Femur (tissue), 1 donor: ENCODE data around the gene PPCDC.
"Not testable (repeated sequence)": the region's sequence is repeated elsewhere in the genome, so short reads cannot be mapped to it uniquely, and the experiment has no call there.

Source experiments
- DNase-seq: peaks from one replicate; pipeline ENCODE4 v3.0.0-alpha.2; 2017

The PPCDC gene

DNA sequence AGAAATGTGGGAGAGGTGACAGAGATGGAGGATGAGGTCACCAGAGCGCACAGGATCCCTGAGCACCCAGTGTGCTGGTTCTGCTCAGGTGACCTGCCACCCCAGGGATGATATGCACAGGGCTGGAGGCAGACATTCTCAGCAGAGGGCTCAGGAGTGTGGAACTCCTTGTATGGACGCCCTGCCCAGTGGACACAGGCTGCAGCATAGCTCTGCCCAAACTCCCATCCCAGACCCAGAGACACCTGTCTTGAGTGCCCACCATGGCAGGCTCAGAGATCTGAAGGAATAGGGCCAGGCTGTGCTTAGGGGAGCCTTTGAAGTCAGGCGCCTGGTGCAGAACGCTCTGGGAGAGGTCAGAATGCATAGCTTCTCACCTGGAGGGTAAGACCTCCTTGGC, 47.3 kb downstream of the PPCDC start:
- no peak for DNase-seq

DNA sequence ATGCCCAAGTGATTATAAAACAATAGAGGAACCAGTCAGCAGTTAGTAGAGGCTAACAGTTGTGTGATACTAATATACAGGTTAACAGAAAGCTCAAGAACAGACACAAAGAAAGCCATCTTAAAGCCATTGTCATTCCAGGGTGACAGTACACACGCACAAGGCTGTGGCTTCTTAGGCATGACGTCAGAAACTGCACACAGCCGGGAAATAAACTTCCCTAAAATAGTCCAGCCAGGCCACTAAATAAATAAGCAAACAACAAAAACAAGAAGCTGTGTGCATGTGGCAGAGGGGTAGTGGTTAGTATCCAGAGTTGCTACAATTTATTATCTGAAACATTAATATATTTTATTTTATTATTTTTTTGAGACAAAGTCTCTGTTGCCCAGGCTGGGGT, 49.8 kb downstream of the PPCDC start:
- no peak for DNase-seq

DNA sequence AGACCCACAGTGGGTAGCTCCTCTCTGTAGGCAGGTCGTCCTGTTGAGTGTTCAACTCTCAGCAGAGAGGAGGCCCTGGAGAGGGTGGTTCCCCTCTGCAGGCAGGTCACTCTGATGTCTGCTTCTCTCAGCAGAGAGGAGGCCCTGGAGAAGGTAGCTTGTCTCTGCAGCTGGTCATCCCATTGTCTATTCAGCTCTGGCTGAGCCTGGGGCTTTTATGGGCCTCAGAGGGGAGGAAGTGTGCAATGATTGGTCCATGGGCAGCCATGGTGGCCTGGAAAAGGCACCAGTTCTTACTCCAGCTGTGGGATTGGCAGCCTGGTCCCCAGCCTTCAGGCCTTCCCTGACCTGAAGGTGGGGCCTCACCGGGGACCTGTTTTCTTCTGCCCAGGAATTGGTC, 52.9 kb downstream of the PPCDC start:
- no peak for DNase-seq

DNA sequence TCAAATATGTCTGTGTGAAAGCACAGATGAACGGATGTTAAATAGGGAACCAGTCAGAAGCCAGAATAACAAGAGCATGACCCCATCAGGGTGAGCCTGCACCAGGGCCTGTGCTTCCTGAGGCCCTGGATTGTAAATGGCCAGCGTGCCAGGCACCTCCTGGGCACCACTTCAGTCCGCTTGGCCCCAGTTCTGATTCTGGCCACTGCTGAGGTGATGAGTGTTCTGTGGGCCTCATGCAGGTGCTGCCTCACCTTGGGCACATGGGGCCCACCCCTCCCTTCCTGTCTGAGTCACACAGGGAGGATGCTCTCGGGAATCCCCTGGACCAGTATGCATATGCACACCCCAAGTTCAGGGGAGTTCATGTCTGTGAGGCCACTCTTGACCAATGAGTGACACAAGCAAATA, 54.2 kb downstream of the PPCDC start:
- not testable (repeated sequence) for DNase-seq

DNA sequence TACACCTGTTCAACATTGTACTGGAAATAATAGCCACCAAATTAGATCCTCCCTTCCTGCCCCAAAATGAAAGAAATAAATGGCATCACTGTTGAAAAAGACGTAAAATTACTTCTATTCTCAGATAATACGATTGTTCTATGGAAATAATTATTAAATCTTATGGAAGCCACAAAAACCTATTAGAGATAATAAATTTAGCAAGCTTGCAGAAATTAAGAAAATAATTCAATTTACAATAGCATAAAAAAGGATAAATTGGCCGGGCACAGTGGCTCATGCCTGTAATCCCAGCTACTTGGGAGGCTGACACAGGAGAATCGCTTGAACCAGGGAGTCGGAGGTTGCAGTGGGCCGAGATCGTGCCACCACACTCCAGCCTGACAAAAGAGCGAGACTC, 57.8 kb downstream of the PPCDC start:
- no peak for DNase-seq

DNA sequence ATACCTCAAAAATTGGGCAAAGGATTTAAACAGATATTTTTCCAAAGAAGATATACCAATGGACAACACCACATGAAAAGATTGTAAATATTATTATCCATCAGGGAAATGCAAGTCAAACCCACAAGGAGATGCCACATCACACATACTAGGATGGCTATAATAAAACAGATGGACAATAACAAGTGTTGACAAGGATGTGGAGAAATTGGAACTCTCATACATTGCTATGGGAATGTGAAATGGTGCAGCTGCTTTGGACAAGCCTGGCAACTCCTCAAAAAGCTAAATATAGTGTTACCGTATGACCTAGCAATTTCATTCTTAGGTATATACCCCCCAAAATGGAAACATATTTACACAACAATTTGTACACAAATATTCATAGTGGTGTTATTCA, 59.3 kb downstream of the PPCDC start:
- no peak for DNase-seq

DNA sequence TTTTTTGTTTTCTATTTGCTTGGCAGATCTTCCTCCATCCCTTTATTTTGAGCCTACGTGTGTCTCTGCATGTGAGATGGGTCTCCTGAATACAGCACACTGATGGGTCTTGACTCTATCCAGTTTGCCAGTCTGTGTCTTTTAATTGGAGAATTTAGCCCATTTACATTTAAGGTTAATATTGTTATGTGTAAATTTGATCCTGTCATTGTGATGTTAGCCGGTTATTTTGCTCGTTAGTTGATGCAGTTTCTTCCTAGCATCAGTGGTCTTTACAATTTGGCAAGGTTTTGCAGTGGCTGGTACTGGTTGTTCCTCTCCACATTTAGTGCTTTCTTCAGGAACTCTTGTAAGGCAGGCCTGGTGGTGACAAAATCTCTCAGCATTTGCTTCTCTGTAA, 62.3 kb downstream of the PPCDC start:
- DNase-seq, result not testable (repeated sequence)

DNA sequence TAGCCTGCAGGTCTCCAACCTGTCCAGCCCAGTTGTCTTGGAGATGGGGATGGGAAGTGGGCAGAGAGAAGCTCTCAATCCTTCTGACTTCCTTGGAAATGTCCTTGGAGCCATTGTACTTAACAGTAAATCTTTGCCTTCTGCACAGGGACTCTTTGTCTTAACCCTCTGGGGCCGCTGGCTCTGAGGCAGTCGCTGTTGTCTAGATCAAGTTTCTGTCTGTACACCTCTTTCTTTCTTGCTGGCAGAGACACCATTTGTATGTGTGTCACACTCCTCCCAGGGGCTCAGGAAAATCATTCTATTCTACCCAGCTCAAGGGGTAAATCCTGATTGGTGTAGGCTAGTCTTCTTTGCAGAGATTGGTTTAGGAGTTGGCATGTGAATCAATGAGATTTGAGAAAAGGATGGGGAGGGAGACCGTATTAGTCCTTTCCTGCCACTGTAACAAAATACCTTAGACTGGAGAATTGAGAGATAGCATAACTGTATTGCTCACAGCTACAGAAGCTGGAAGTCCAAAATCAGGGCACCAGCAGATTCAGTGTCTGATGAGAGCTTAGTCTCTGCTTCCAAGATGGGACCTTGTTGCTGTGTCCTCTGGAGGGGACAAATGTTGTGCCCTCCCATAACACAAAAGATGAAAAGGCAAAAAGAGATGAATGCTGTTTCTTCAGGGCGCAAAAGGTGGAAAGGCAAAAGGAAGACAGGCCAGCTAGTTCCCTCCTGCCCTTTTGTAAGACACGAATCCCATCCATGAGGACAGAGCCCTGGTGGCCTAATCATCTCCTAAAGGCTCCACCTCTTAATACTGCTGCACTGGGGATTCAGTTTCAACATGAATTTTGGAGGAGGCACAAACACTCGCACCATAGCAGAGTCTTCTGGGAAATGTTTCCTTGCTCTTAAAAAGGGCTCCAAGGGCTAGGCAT, 66.3 kb downstream of the PPCDC start:
- DNase-seq, result no peak

DNA sequence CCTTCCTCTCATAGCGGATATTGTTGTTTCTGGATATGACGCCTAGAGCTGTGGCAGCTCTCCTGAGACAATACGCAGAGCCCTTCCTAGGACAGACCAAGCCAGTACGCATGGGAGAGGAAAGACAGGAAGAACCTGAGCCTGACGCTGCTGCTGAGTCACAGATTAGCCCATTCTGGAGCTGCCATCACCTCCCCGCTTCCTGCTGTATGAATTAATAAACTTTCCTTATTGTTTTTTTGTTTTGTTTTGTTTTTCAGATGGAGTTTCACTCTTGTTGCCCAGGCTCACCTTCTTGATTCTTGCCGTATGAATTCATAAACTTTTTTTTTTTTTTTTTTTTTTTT, 67.0 kb downstream of the PPCDC start:
- DNase-seq, result no peak

DNA sequence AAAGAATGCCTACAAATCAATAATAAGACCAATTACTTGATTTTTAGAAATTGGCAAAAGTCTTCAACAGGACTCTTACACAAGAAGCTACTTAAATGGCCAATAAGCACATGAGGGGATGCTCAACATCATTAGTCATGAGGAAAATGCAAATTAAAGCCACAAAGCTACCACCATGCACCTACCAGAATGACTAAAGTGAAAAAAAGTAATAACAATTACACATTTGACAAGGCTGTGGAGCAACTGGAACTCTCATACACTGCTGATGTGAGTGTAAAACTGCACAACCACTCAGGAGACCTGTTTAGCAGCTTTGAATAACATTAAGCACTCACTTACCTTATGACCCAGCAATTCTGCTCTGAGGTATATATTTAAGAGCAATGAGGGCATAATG, 68.4 kb downstream of the PPCDC start:
- DNase-seq, result no peak

DNA sequence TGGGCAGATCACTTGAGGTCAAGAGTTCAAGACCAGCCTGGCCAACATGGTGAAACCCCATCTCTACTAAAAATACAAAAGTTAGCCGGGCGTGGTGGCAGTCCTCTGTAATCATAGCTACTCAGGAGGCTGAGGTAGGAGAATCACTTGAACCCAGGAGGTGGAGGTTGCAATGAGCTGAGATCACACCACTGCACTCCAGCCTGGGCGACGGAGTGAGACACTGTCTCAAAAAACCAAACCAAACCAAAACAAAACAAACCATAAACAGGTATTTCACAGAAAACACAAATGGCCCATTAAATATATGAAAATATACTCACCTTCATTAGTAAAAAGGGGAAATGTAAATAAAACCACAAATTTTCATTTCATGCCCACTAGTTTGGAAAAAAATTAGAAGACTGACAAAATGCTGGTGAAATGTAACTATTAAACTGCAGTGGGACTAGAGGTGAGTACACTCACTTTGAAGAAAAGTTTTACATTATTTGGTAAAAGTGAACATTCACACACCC, 71.6 kb downstream of the PPCDC start:
- DNase-seq, result not testable (repeated sequence)

DNA sequence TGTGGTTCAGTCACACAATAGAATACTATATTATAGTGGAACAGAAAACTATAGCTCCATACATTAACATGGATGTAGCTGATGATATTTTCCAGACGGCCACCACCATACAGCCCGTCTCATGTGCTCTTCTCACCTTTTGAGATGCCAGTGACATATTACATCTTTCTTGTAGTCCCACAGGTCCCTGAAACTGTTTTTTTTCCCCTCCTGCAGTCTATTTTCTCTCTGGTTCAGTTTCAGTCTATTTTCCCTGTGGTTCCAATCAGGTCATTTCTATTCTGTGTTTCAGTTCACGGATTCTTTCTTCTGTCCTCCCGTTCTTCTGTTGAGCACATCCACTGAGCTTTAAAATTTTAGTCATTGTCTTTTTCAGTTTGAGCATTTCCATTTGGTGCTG, 72.2 kb downstream of the PPCDC start:
- no peak for DNase-seq

DNA sequence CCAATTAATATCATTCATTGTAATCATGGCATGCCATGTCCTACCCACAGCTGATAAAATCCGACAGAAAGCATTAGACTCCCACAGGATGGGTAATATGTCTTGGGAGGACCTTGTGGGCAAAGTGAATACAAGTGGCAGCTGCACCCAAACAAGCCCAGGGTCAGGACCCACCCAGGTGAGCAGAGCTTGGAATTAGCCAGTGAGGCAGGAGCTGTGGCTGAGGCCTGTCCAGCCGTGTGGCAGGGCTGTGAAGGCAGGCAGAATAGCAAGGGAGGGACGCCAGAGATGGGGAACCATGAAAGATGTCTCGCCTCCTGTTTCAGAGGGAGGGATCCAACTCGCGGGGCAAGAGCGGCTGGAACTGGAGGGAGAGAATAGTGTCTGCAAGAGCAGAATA, 74.5 kb downstream of the PPCDC start:
- no peak for DNase-seq

DNA sequence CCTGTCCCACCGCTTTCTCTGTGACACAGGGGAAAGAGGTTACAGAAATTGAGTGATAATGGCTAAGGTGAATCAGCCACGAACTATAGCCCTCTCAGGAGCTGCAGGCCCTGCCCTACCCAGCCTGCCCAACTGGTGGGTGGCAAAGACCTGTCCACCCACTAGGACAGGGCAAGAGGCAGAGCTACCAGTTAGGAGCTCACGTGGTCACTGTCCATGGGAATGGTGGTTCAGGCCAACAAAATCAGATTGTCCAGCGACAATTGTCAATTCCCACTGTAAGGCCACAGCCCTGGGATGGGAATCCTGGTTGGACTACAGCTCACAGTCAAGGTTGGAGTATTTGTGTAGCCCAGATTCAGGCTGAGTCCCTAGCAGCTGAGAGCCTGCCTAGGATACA, 75.0 kb downstream of the PPCDC start:
- DNase-seq, result no peak
